HG03196 (cell line): Measurements from ENCODE around the gene CGREF1.

Experiments
- ATAC-seq: cut with Tn5 transposase; IDR thresholded peaks from one replicate; pipeline ENCODE4 v1.9.1; 2021; ENCODE audit not compliant: unreplicated experiment

CGREF1 gene

GRCh38 chr2:27118525-27119329 lies at the start of gene CGREF1:
CGREF1 (minus strand) TSS chr2:27119128; CDS start chr2:27104366, 14,762 bp downstream.
- ATAC-seq = no peak

- no peak for ATAC-seq
These were observed 46.2 kb upstream of the CGREF1 start for GRCh38 chr2:27164960-27165763.

- ATAC-seq = no peak
These were observed 43.5 kb upstream of the CGREF1 start for GRCh38 chr2:27162151-27163121.

- ATAC-seq = no peak
These were observed 41.3 kb upstream of the CGREF1 start for GRCh38 chr2:27160191-27160590.

- no peak for ATAC-seq
These were observed 40.3 kb upstream of the CGREF1 start for GRCh38 chr2:27159271-27159670.

- no peak for ATAC-seq
These were observed 39.5 kb upstream of the CGREF1 start for GRCh38 chr2:27158468-27158867.

GRCh38 chr2:27155069-27155520 lies 36.2 kb upstream of the CGREF1 start:
- ATAC-seq = no peak

GRCh38 chr2:27154488-27154887 lies 35.6 kb upstream of the CGREF1 start:
- no peak for ATAC-seq

- ATAC-seq = no peak
These were observed 34.0 kb upstream of the CGREF1 start for GRCh38 chr2:27152796-27153464.

- no peak for ATAC-seq
These were observed 33.3 kb upstream of the CGREF1 start for GRCh38 chr2:27152102-27152795.

GRCh38 chr2:27150639-27151230 lies 31.8 kb upstream of the CGREF1 start:
- no peak for ATAC-seq

GRCh38 chr2:27149570-27150405 lies 30.9 kb upstream of the CGREF1 start:
- no peak for ATAC-seq

GRCh38 chr2:27148801-27149439 lies 30.0 kb upstream of the CGREF1 start, which contains the start of gene TCF23:
TCF23 (plus strand) TSS chr2:27149004; CDS start chr2:27149134, 130 bp downstream.
- ATAC-seq = no peak

- no peak for ATAC-seq
These were observed 29.0 kb upstream of the CGREF1 start for GRCh38 chr2:27147935-27148334.

GRCh38 chr2:27145682-27146081 lies 26.8 kb upstream of the CGREF1 start:
- no peak for ATAC-seq

GRCh38 chr2:27143285-27143684 lies 24.4 kb upstream of the CGREF1 start:
- ATAC-seq = no peak

- no peak for ATAC-seq
These were observed 20.4 kb upstream of the CGREF1 start, which contains the start of gene PRR30 for GRCh38 chr2:27139310-27139709. PRR30 (minus strand) TSS chr2:27139410; CDS start chr2:27138329, 1,081 bp downstream.

GRCh38 chr2:27138111-27138510 lies 19.2 kb upstream of the CGREF1 start:
- ATAC-seq = no peak
